Nephron progenitor cell (in vitro differentiated cells): Measurements from ENCODE around the gene OR51I2.

Experiments used
- DNase-seq: peaks from one replicate; pipeline ENCODE4 v3.0.0; 2021
- H3K27ac Mint-ChIP-seq: 2 replicates; pipeline ENCODE4 v1.8.0; 2021; ENCODE audit warnings: mild to moderate bottlenecking, moderate library complexity, mixed read lengths
- H3K27me3 Mint-ChIP-seq: 2 replicates; pipeline ENCODE4 v1.8.0; 2021; ENCODE audit warnings: mild to moderate bottlenecking, low read depth, mixed read lengths; ENCODE audit not compliant: poor library complexity
- H3K36me3 Mint-ChIP-seq: 2 replicates; pipeline ENCODE4 v1.8.0; 2021; ENCODE audit warnings: low read depth, mixed read lengths
- H3K4me1 Mint-ChIP-seq: 2 replicates; pipeline ENCODE4 v1.8.0; 2021; ENCODE audit warnings: mixed read lengths
- H3K4me3 Mint-ChIP-seq: 2 replicates; pipeline ENCODE4 v1.8.0; 2021; ENCODE audit warnings: mild to moderate bottlenecking, moderate library complexity, mixed read lengths
- H3K9me3 Mint-ChIP-seq: 2 replicates; pipeline ENCODE4 v1.8.0; 2021; ENCODE audit warnings: mild to moderate bottlenecking, moderate library complexity, mixed read lengths
- CTCF ChIP-seq: fragments of 200-600 bp; sonication (generic); IDR thresholded peaks from 2 replicates; pipeline ENCODE4 v1.5.0; 2021; ENCODE audit warnings: antibody characterized with exemption

Gene OR51I2

GRCh38 chr11:5443835-5444393 lies 5.2 kb upstream of the OR51I2 start:
- Mint-ChIP-seq H3K4me1 (no peaks in the 10 kb centered on the region), H3K4me3 (no peak overlapping the region), H3K27me3 (peaks cover 16% of the 10 kb centered on the region), H3K27ac (no peak overlapping the region), H3K9me3 (no peaks in the 10 kb centered on the region), H3K36me3 (no peaks in the 10 kb centered on the region)
- no peak for DNase-seq
- no peak for TF ChIP-seq CTCF

- Mint-ChIP-seq H3K4me3 (no peak overlapping the region), H3K27ac (no peak overlapping the region), H3K27me3 (peaks cover 17% of the 10 kb centered on the region), H3K9me3 (no peaks in the 10 kb centered on the region), H3K4me1 (no peaks in the 10 kb centered on the region), H3K36me3 (no peaks in the 10 kb centered on the region)
- no peak for DNase-seq
- no peak for TF ChIP-seq CTCF
Observed at GRCh38 chr11:5449432-5449831, 309 bp downstream of the OR51I2 start.

- Mint-ChIP-seq H3K4me1 (no peaks in the 10 kb centered on the region), H3K27me3 (no peaks in the 10 kb centered on the region), H3K4me3 (no peak overlapping the region), H3K27ac (no peak overlapping the region), H3K36me3 (no peaks in the 10 kb centered on the region), H3K9me3 (no peaks in the 10 kb centered on the region)
- TF ChIP-seq CTCF: no peak
- no peak for DNase-seq
Observed at GRCh38 chr11:5460983-5461621, 12.0 kb downstream of the OR51I2 start.

DNA sequence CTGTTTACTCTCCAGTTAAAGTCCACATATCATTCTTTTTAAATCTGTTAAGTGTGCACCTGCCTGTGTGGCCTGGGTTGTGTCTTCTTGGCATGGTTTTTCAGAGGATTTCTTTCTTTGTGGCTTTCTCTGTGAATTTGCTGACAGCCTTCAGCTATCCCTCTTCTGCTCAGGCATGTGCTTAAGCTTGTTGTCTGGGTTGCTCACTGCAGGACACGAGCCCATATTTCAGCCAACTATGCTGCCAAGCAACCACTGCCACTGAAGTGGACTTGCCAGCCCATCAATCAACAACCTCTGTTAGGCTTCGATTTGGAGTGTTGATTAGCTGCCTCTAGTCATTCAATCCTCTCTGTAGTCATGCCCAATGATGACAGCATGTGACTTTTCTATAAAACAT lies 18.4 kb downstream of the OR51I2 start:
- Mint-ChIP-seq H3K4me1 (no peaks in the 10 kb centered on the region), H3K4me3 (no peak overlapping the region), H3K9me3 (peaks cover 3% of the 10 kb centered on the region), H3K36me3 (no peaks in the 10 kb centered on the region), H3K27ac (no peak overlapping the region), H3K27me3 (peaks cover 7% of the 10 kb centered on the region)
- no peak for DNase-seq
- no peak for TF ChIP-seq CTCF

GRCh38 chr11:5473921-5474320 lies 24.8 kb downstream of the OR51I2 start:
- H3K9me3 Mint-ChIP-seq: peaks cover 4% of the 10 kb centered on the region
- H3K4me3 Mint-ChIP-seq: no peak overlapping the region
- peaks cover 7% of the 10 kb centered on the region for H3K27me3 Mint-ChIP-seq
- H3K36me3 Mint-ChIP-seq: no peaks in the 10 kb centered on the region
- no peak for TF ChIP-seq CTCF
- no peak overlapping the region for H3K27ac Mint-ChIP-seq
- DNase-seq: no peak
- H3K4me1 Mint-ChIP-seq: no peaks in the 10 kb centered on the region
